ENCODE results near the gene TARBP2.

- TF ChIP-seq POLR2A (IDR thresholded peaks at IDR 0.05) (no peak), CTCF (IDR thresholded peaks at IDR 0.05) (no peak)
Measured at GRCh38 chr12:53464685-53465418, 36.2 kb upstream of the TARBP2 start.

All from Peyer's patch (tissue), 4 donors.